GM23248 (cell line): ENCODE measurements around the gene MAP4K2. TPM values are rescaled to one million over a fixed set of nuclear protein-coding genes. Genes with fewer than 3 reads are reported as not detected.

Source experiments
- DNase-seq: peaks from one replicate; pipeline ENCODE4 v3.0.0-alpha.2; 2015
- H2AFZ ChIP-seq: fragments of 200-600 bp; sonication (generic); 2 replicates; pipeline ENCODE4 v1.6.1; 2016; ENCODE audit warnings: antibody characterized with exemption
- H3F3A ChIP-seq: fragments of 200-600 bp; sonication (generic); 2 replicates; pipeline ENCODE4 v1.6.1; 2016; ENCODE audit warnings: mild to moderate bottlenecking, antibody characterized with exemption, mixed run types; ENCODE audit not compliant: insufficient read depth
- H3K27ac ChIP-seq: fragments of 200-600 bp; sonication (generic); 2 replicates; pipeline ENCODE4 v1.5.1; 2016; ENCODE audit warnings: mild to moderate bottlenecking
- H3K27me3 ChIP-seq: fragments of 200-600 bp; sonication (generic); replicated peaks from 2 replicates; pipeline ENCODE4 v1.6.1; 2016; ENCODE audit warnings: mild to moderate bottlenecking; ENCODE audit not compliant: insufficient read depth
- H3K36me3 ChIP-seq: fragments of 200-600 bp; sonication (generic); 2 replicates; pipeline ENCODE4 v1.6.1; 2016; ENCODE audit warnings: low read depth, mild to moderate bottlenecking
- H3K4me1 ChIP-seq: fragments of 200-600 bp; sonication (generic); 2 replicates; pipeline ENCODE4 v1.6.1; 2016; ENCODE audit warnings: mild to moderate bottlenecking; ENCODE audit not compliant: insufficient read depth
- H3K4me2 ChIP-seq: fragments of 200-600 bp; sonication (generic); one replicate; pipeline ENCODE4 v1.6.1; 2016; ENCODE audit warnings: mild to moderate bottlenecking; ENCODE audit not compliant: unreplicated experiment
- H3K4me3 ChIP-seq: fragments of 200-600 bp; sonication (generic); 2 replicates; pipeline ENCODE4 v1.5.1; 2016; ENCODE audit warnings: mild to moderate bottlenecking
- H3K79me2 ChIP-seq: fragments of 200-600 bp; sonication (generic); 2 replicates; pipeline ENCODE4 v1.6.1; 2016; ENCODE audit warnings: mild to moderate bottlenecking; ENCODE audit not compliant: insufficient read depth
- H3K9ac ChIP-seq: fragments of 200-600 bp; sonication (generic); 2 replicates; pipeline ENCODE4 v1.6.1; 2016; ENCODE audit warnings: mild to moderate bottlenecking
- H3K9me2 ChIP-seq: fragments of 200-600 bp; sonication (generic); 2 replicates; pipeline ENCODE4 v1.6.1; 2016; ENCODE audit warnings: mixed run types, mild to moderate bottlenecking, moderate library complexity; ENCODE audit not compliant: insufficient read depth
- H3K9me3 ChIP-seq: fragments of 200-600 bp; sonication (generic); one replicate; pipeline ENCODE4 v1.6.1; 2017; ENCODE audit warnings: low read depth
- H4K20me1 ChIP-seq: fragments of 200-600 bp; sonication (generic); 2 replicates; pipeline ENCODE4 v1.6.0; 2016; ENCODE audit not compliant: insufficient read depth
- EZH2 ChIP-seq: fragments of 200-600 bp; sonication (generic); IDR thresholded peaks from 2 replicates; pipeline ENCODE4 v1.6.1; 2018; ENCODE audit warnings: antibody characterized with exemption, mild to moderate bottlenecking; ENCODE audit not compliant: insufficient read depth, poor library complexity, severe bottlenecking
- EZH2phosphoT487 ChIP-seq: fragments of 200-600 bp; sonication (generic); IDR thresholded peaks from 2 replicates; pipeline ENCODE4 v1.6.1; 2018; ENCODE audit warnings: antibody characterized with exemption, moderate library complexity, mild to moderate bottlenecking, low read depth; ENCODE audit not compliant: insufficient read depth
- WGBS, 2 experiments: methylation state at CpG; one replicate each; pipeline ENCODE4 v1.1.6; 2015 to 2017; ENCODE audit warnings: low lambda C conversion rate in 2 of 2, low coverage in 1 of 2; ENCODE audit errors: missing lambda C conversion rate in 2 of 2; 5-methylcytosine and 5-hydroxymethylcytosine counted together
- in situ Hi-C: fragments of 300-500 bp; cut with MboI; formaldehyde crosslinking; loops from 2 replicates; pipeline ENCODE4 v1.15.0; 2020
- polyA plus RNA-seq: library from polyadenylated mRNA; unstranded; fragments of >200 nt; fragmentation: Nextera tagmentation; extraction: Ambion mirVana; gene quantifications from 2 replicates; pipeline ENCODE4 v1.2.1, GENCODE V29; 2016
- total RNA-seq: library from RNA; depleted of rRNA; stranded (reverse); fragments of >200 nt; shearing (Covaris generic); gene quantifications from 2 replicates; pipeline ENCODE4 v1.2.3, GENCODE V29; 2014; rRNA removed

The MAP4K2 gene
- total RNA-seq (18.2 and 19.7 TPM in 2 replicates), polyA plus RNA-seq (4.2 and 6.2 TPM in 2 replicates)

GRCh38 chr11:64803158-64803845, at the start of gene MAP4K2:
Gene MAP4K2 (minus strand): TSS chr11:64803214. CDS start chr11:64803149, 65 bp downstream.
- no peaks in the 10 kb centered on the region for H3K27me3 ChIP-seq
- H3K9me2 ChIP-seq, result no peaks in the 10 kb centered on the region
- H4K20me1 ChIP-seq, result no peaks in the 10 kb centered on the region
- H3K4me1 ChIP-seq, result peaks cover 8% of the 10 kb centered on the region; the same call in 1 of the 2 replicates
- H3F3A ChIP-seq, result no peaks in the 10 kb centered on the region
- peak within 1 kb of the TSS; percentile 99 for H3K4me2 ChIP-seq
- H3K79me2 ChIP-seq, result no peaks in the 10 kb centered on the region
- TF ChIP-seq EZH2, result no peak
- TF ChIP-seq EZH2phosphoT487, result no peak
- peak within 1 kb of the TSS; percentile 88 for H3K4me3 ChIP-seq
- peak; percentile 96 for DNase-seq
- in situ Hi-C loops, result no loop called here
- H3K9me3 ChIP-seq, result no peaks in the 10 kb centered on the region
- peak within 1 kb of the TSS; percentile 80 for H3K9ac ChIP-seq
- peak within 1 kb of the TSS; percentile 57 for H3K27ac ChIP-seq
- H3K36me3 ChIP-seq, result no peaks in the 10 kb centered on the region
- 1 to 2% methylated on average over 26 to 31 of the region's 58 CpGs for WGBS, 2 experiments
- H2AFZ ChIP-seq, result peak within 1 kb of the TSS; percentile 94

- 93% methylated on average over 8 of the region's 8 CpGs for WGBS, 2 experiments
- Histone ChIP-seq H3K36me3 (peaks cover 14% of the 10 kb centered on the region), H4K20me1 (no peaks in the 10 kb centered on the region), H3K79me2 (peaks cover 26% of the 10 kb centered on the region), H2AFZ (no peak overlapping the region), H3K27me3 (no peaks in the 10 kb centered on the region), H3K4me3 (no peak overlapping the region), H3K9ac (no peak overlapping the region), H3F3A (peaks cover 20% of the 10 kb centered on the region; the same call in 1 of the 2 replicates), H3K27ac (no peak overlapping the region), H3K9me3 (no peaks in the 10 kb centered on the region), H3K4me1 (peaks cover 43% of the 10 kb centered on the region), H3K4me2 (no peak overlapping the region), H3K9me2 (no peaks in the 10 kb centered on the region)
- in situ Hi-C loops, result no loop called here
- no peak for TF ChIP-seq EZH2
- DNase-seq, result no peak
These were observed 48.9 kb upstream of the MAP4K2 start for GRCh38 chr11:64851831-64852351.

- H3K9me2 ChIP-seq, result no peaks in the 10 kb centered on the region
- H3K79me2 ChIP-seq, result peaks cover 21% of the 10 kb centered on the region
- TF ChIP-seq EZH2, result no peak
- TF ChIP-seq EZH2phosphoT487, result no peak
- H3K4me3 ChIP-seq, result no peak overlapping the region
- H3K4me2 ChIP-seq, result peak overlapping the region; percentile 30
- H3K9me3 ChIP-seq, result no peaks in the 10 kb centered on the region
- H3K4me1 ChIP-seq, result peaks cover 36% of the 10 kb centered on the region
- no peak overlapping the region for H2AFZ ChIP-seq
- no peaks in the 10 kb centered on the region for H3K27me3 ChIP-seq
- WGBS, 2 experiments, result 72 to 75% methylated on average over 13 of the region's 13 CpGs
- peak; percentile 65 for DNase-seq
- 0 out of 2 replicates have a peak overlapping the region, but pooled peaks have one; percentile 6 for H3K9ac ChIP-seq
- peaks cover 21% of the 10 kb centered on the region for H3F3A ChIP-seq
- no peaks in the 10 kb centered on the region for H4K20me1 ChIP-seq
- peak overlapping the region; percentile 17; the same call in 1 of the 2 replicates for H3K27ac ChIP-seq
- in situ Hi-C loops, result no loop called here
- peaks cover 14% of the 10 kb centered on the region for H3K36me3 ChIP-seq
These were observed 48.1 kb upstream of the MAP4K2 start for GRCh38 chr11:64850979-64851567.

- Histone ChIP-seq H3K9me3 (no peaks in the 10 kb centered on the region), H3K27ac (no peak overlapping the region), H3F3A (peaks cover 17% of the 10 kb centered on the region), H3K4me1 (peaks cover 25% of the 10 kb centered on the region), H3K79me2 (peaks cover 13% of the 10 kb centered on the region; the same call in 1 of the 2 replicates), H3K27me3 (no peaks in the 10 kb centered on the region), H2AFZ (no peak overlapping the region), H3K36me3 (peaks cover 14% of the 10 kb centered on the region), H3K9ac (peak overlapping the region; percentile 7; the same call in 1 of the 2 replicates), H4K20me1 (no peaks in the 10 kb centered on the region), H3K4me3 (no peak overlapping the region), H3K4me2 (no peak overlapping the region), H3K9me2 (no peaks in the 10 kb centered on the region)
- no peak for TF ChIP-seq EZH2phosphoT487
- no peak for TF ChIP-seq EZH2
- in situ Hi-C loops, result no loop called here
- peak; percentile 43 for DNase-seq
- 66 to 69% methylated on average over 19 of the region's 19 CpGs for WGBS, 2 experiments
These were observed 46.8 kb upstream of the MAP4K2 start for GRCh38 chr11:64849598-64850356.
